H9 (cell line): ENCODE data around the gene PEX26. TPM values are rescaled to one million over a fixed set of nuclear protein-coding genes. Genes with fewer than 3 reads are reported as not detected.

Source experiments
- DNase-seq: peaks from one replicate; pipeline ENCODE4 v3.0.0-alpha.2; 2017
- H2AFZ ChIP-seq: one replicate; pipeline ENCODE4 v1.6.1; 2013; ENCODE audit warnings: mild to moderate bottlenecking, low read length, control low read depth, moderate library complexity
- H2AK5ac ChIP-seq: 2 replicates; pipeline ENCODE4 v1.6.1; 2013; ENCODE audit warnings: low read length, control low read depth, mixed read lengths; ENCODE audit not compliant: insufficient read length
- H2BK120ac ChIP-seq: one replicate; pipeline ENCODE4 v1.6.1; 2013; ENCODE audit warnings: low read depth, mild to moderate bottlenecking, low read length, control low read depth, inconsistent platforms; ENCODE audit not compliant: poor library complexity, severe bottlenecking
- H2BK12ac ChIP-seq: 2 replicates; pipeline ENCODE4 v1.6.1; 2013; ENCODE audit warnings: low read length, control low read depth, mixed read lengths, low read depth; ENCODE audit not compliant: insufficient read length
- H2BK15ac ChIP-seq: 2 replicates; pipeline ENCODE4 v1.6.1; 2013; ENCODE audit warnings: low read depth, low read length, control low read depth
- H2BK20ac ChIP-seq: one replicate; pipeline ENCODE4 v1.6.1; 2013; ENCODE audit warnings: low read depth, mild to moderate bottlenecking, low read length, control low read depth, inconsistent platforms; ENCODE audit not compliant: poor library complexity, severe bottlenecking
- H2BK5ac ChIP-seq: 2 replicates; pipeline ENCODE4 v1.6.1; 2013; ENCODE audit warnings: low read length, control low read depth, mixed read lengths; ENCODE audit not compliant: insufficient read length
- H3K14ac ChIP-seq: 2 replicates; pipeline ENCODE4 v1.6.1; 2013; ENCODE audit warnings: low read length, control low read depth; ENCODE audit not compliant: insufficient read depth
- H3K18ac ChIP-seq: 2 replicates; pipeline ENCODE4 v1.6.1; 2013; ENCODE audit warnings: low read depth, mild to moderate bottlenecking, mixed read lengths, low read length, control low read depth; ENCODE audit not compliant: insufficient read length
- H3K23ac ChIP-seq: 2 replicates; pipeline ENCODE4 v1.6.1; 2013; ENCODE audit warnings: low read length, control low read depth, mixed read lengths, low read depth; ENCODE audit not compliant: insufficient read length
- H3K23me2 ChIP-seq: 2 replicates; pipeline ENCODE4 v1.6.1; 2013; ENCODE audit warnings: low read depth, mild to moderate bottlenecking, mixed read lengths, low read length, control low read depth; ENCODE audit not compliant: insufficient read length, poor library complexity, severe bottlenecking
- H3K27ac ChIP-seq: 2 replicates; pipeline ENCODE4 v1.5.1; 2013; ENCODE audit warnings: low read length, control low read depth, mixed read lengths, low read depth; ENCODE audit not compliant: insufficient read length
- H3K27me3 ChIP-seq: 2 replicates; pipeline ENCODE4 v1.6.1; 2013; ENCODE audit warnings: low read length, control low read depth, inconsistent platforms; ENCODE audit not compliant: insufficient read depth
- H3K4ac ChIP-seq: 2 replicates; pipeline ENCODE4 v1.6.1; 2013; ENCODE audit warnings: low read depth, mild to moderate bottlenecking, control low read depth, inconsistent platforms, low read length, moderate library complexity
- H3K4me1 ChIP-seq: 2 replicates; pipeline ENCODE4 v1.6.1; 2013; ENCODE audit warnings: low read length, control low read depth, inconsistent platforms; ENCODE audit not compliant: insufficient read depth
- H3K4me2 ChIP-seq: 2 replicates; pipeline ENCODE4 v1.6.1; 2013; ENCODE audit warnings: low read length, control low read depth, mixed read lengths; ENCODE audit not compliant: insufficient read length, insufficient read depth
- H3K56ac ChIP-seq: 2 replicates; pipeline ENCODE4 v1.6.1; 2013; ENCODE audit warnings: low read depth, mild to moderate bottlenecking, mixed read lengths, low read length, control low read depth; ENCODE audit not compliant: insufficient read length
- H3K79me1 ChIP-seq: 2 replicates; pipeline ENCODE4 v1.6.1; 2013; ENCODE audit warnings: low read depth, mild to moderate bottlenecking, moderate library complexity, low read length, control low read depth, inconsistent platforms; ENCODE audit not compliant: insufficient read depth, poor library complexity, severe bottlenecking
- H3K79me2 ChIP-seq: 2 replicates; pipeline ENCODE4 v1.6.1; 2013; ENCODE audit warnings: low read length, control low read depth, inconsistent platforms; ENCODE audit not compliant: insufficient read depth
- H3K9ac ChIP-seq: 2 replicates; pipeline ENCODE4 v1.6.1; 2013; ENCODE audit warnings: low read length, control low read depth, mixed read lengths; ENCODE audit not compliant: insufficient read length; ENCODE audit errors: extremely low read depth
- H3K9me3 ChIP-seq: one replicate; pipeline ENCODE4 v1.6.1; 2013; ENCODE audit warnings: low read depth, low read length, inconsistent platforms; ENCODE audit not compliant: control insufficient read depth
- H3T11ph ChIP-seq: one replicate; pipeline ENCODE4 v1.6.1; 2013; ENCODE audit warnings: mild to moderate bottlenecking, low read length, control low read depth, inconsistent platforms
- H4K20me1 ChIP-seq: one replicate; pipeline ENCODE4 v1.6.1; 2013; ENCODE audit not compliant: control insufficient read depth, insufficient read length, insufficient read depth
- H4K5ac ChIP-seq: 2 replicates; pipeline ENCODE4 v1.6.1; 2013; ENCODE audit warnings: low read depth, mild to moderate bottlenecking, mixed read lengths, low read length, control low read depth; ENCODE audit not compliant: insufficient read length
- H4K8ac ChIP-seq: replicated peaks from 2 replicates; pipeline ENCODE4 v1.6.1; 2013; ENCODE audit warnings: low read length, control low read depth, mixed read lengths, low read depth; ENCODE audit not compliant: insufficient read length
- H4K91ac ChIP-seq: 2 replicates; pipeline ENCODE4 v1.6.1; 2013; ENCODE audit warnings: low read depth, mild to moderate bottlenecking, moderate library complexity, mixed read lengths, low read length, control low read depth; ENCODE audit not compliant: insufficient read length
- H3K27ac Mint-ChIP-seq, 3 experiments: 2 replicates in 2 of 3; 3 replicates in 1 of 3; pipeline ENCODE4 v1.8.0; 2020 to 2021; ENCODE audit warnings: mixed read lengths in 3 of 3, mild to moderate bottlenecking in 1 of 3, moderate library complexity in 1 of 3
- H3K27me3 Mint-ChIP-seq: 2 replicates; pipeline ENCODE4 v1.8.0; 2021; ENCODE audit warnings: low read depth, mild to moderate bottlenecking, moderate library complexity, mixed read lengths
- H3K36me3 Mint-ChIP-seq, 3 experiments: 2 replicates in 2 of 3; 3 replicates in 1 of 3; pipeline ENCODE4 v1.8.0; 2020 to 2021; ENCODE audit warnings: low read depth in 3 of 3, mixed read lengths in 3 of 3; ENCODE audit not compliant: insufficient read depth in 1 of 3
- H3K4me1 Mint-ChIP-seq, 2 experiments: 2 replicates each; pipeline ENCODE4 v1.8.0; 2020; ENCODE audit warnings: mixed read lengths in 2 of 2
- H3K4me3 Mint-ChIP-seq, 2 experiments: 2 replicates in 1 of 2; 3 replicates in 1 of 2; pipeline ENCODE4 v1.8.0; 2020 to 2021; ENCODE audit warnings: mild to moderate bottlenecking in 2 of 2, mixed read lengths in 2 of 2, moderate library complexity in 1 of 2
- H3K9me3 Mint-ChIP-seq, 2 experiments: 2 replicates in 1 of 2; 3 replicates in 1 of 2; pipeline ENCODE4 v1.8.0; 2020; ENCODE audit warnings: mild to moderate bottlenecking in 2 of 2, mixed read lengths in 2 of 2, moderate library complexity in 1 of 2
- WGBS: extraction: QIAGEN DNeasy Blood & Tissue Kit; methylation state at CpG from one replicate; pipeline ENCODE4 v1.1.7; 2013; ENCODE audit warnings: missing lambda C conversion rate, low lambda C conversion rate, mixed read lengths; ENCODE audit not compliant: insufficient read length; ENCODE audit errors: extremely low coverage; 5-methylcytosine and 5-hydroxymethylcytosine counted together
- total RNA-seq: library from RNA; stranded (reverse); gene quantifications from 2 replicates; pipeline ENCODE4 v1.2.1, GENCODE V29; 2021
- TF ChIP-seq, protein P1 (sequence below): fragments of 200-600 bp; sonication (generic); conservative IDR thresholded peaks from 3 replicates; pipeline ENCODE4 v1.8.0; 2021; ENCODE audit warnings: antibody characterized with exemption, mild to moderate bottlenecking

The PEX26 gene
- total RNA-seq, 1 experiment from 2014 or later = 35.4 TPM

DNA sequence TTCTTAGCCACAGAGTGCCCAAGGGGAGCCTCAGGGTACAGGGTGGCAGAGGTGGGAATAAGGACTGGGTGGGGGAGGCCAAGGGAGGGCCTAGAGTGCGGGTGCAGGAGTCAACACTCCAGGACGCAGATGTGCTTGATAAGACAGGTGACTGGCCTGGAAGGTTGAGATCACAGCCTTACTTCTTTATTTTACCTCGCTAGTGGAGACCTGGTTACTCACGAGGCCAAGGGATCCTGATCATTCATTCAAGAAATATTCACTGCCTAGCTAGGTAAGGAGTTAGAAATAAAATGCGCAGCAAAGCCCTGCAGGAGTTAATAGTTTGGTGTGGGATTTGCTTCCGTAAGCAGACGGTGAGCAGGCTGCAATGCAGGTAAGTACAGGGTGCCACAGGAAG lies 13.2 kb upstream of the PEX26 start:
- Histone ChIP-seq H3K4me2 (no peak overlapping the region), H3K79me2 (no peaks in the 10 kb centered on the region), H3K18ac (no peak overlapping the region), H2BK15ac (no peak overlapping the region), H4K20me1 (no peaks in the 10 kb centered on the region), H3K9ac (no peak overlapping the region), H3K4ac (no peak overlapping the region), H3K56ac (no peak overlapping the region), H4K8ac (no peak overlapping the region), H2AFZ (no peak overlapping the region), H3K23ac (no peak overlapping the region), H3K9me3 (no peaks in the 10 kb centered on the region), H3K23me2 (no peaks in the 10 kb centered on the region), H3K27ac (no peak overlapping the region), H2BK20ac (no peak overlapping the region), H3K4me1 (no peaks in the 10 kb centered on the region), H2BK12ac (no peak overlapping the region), H4K5ac (no peak overlapping the region), H4K91ac (no peak overlapping the region), H2BK120ac (no peak overlapping the region), H2AK5ac (no peak overlapping the region), H3K14ac (no peak overlapping the region), H3K79me1 (no peaks in the 10 kb centered on the region), H3K27me3 (no peaks in the 10 kb centered on the region), H3T11ph (no peak overlapping the region), H2BK5ac (no peak overlapping the region)
- H3K9me3 Mint-ChIP-seq = no peaks in the 10 kb centered on the region; a peak in 1 of 5 replicates
- no peak overlapping the region for H3K27ac Mint-ChIP-seq
- no peak overlapping the region for H3K4me3 Mint-ChIP-seq
- H3K36me3 Mint-ChIP-seq = no peaks in the 10 kb centered on the region; a peak in 1 of 7 replicates
- peaks cover 54% of the 10 kb centered on the region for H3K27me3 Mint-ChIP-seq
- DNase-seq = no peak
- no CpG with 5 or more reads among the region's 7 CpGs for WGBS
- H3K4me1 Mint-ChIP-seq = peaks cover 7 to 11% of the 10 kb centered on the region in 2 experiments
- TF ChIP-seq, protein P1, sequence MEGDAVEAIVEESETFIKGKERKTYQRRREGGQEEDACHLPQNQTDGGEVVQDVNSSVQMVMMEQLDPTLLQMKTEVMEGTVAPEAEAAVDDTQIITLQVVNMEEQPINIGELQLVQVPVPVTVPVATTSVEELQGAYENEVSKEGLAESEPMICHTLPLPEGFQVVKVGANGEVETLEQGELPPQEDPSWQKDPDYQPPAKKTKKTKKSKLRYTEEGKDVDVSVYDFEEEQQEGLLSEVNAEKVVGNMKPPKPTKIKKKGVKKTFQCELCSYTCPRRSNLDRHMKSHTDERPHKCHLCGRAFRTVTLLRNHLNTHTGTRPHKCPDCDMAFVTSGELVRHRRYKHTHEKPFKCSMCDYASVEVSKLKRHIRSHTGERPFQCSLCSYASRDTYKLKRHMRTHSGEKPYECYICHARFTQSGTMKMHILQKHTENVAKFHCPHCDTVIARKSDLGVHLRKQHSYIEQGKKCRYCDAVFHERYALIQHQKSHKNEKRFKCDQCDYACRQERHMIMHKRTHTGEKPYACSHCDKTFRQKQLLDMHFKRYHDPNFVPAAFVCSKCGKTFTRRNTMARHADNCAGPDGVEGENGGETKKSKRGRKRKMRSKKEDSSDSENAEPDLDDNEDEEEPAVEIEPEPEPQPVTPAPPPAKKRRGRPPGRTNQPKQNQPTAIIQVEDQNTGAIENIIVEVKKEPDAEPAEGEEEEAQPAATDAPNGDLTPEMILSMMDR = no peak
